ENCODE data around the gene CIB4.

CIB4 gene

GRCh38 chr2:26653207-26654060 is 12.3 kb upstream of the CIB4 start:
- DNase-seq, result no peak
- in situ Hi-C loops (cut with HindIII; ENCODE audit: low pct_ligation_motif_present, low sequenced_read_pairs), result no loop called here
- Histone ChIP-seq H3K4me3 (ENCODE audit: low read depth, low read length) (no peak overlapping the region), H3K36me3 (replicated peaks) (no peaks in the 10 kb centered on the region), H3K27me3 (replicated peaks) (peaks cover 5% of the 10 kb centered on the region), H3K27ac (no peak overlapping the region)
- TF ChIP-seq CTCF (IDR thresholded peaks at IDR 0.05; ENCODE audit: low read depth, low read length, missing control alignments), result no peak

- Histone ChIP-seq H3K36me3 (replicated peaks) (no peaks in the 10 kb centered on the region), H3K27me3 (replicated peaks) (peaks cover 5% of the 10 kb centered on the region), H3K27ac (no peak overlapping the region), H3K4me3 (ENCODE audit: low read depth, low read length) (no peak overlapping the region)
- DNase-seq, result no peak
- in situ Hi-C loops (cut with HindIII; ENCODE audit: low pct_ligation_motif_present, low sequenced_read_pairs), result no loop called here
- TF ChIP-seq CTCF (IDR thresholded peaks at IDR 0.05; ENCODE audit: low read depth, low read length, missing control alignments), result no peak
Observed at GRCh38 chr2:26652361-26653041, 11.3 kb upstream of the CIB4 start.

- in situ Hi-C loops (cut with HindIII; ENCODE audit: low pct_ligation_motif_present, low sequenced_read_pairs), result no loop called here
- no peak for TF ChIP-seq CTCF (IDR thresholded peaks at IDR 0.05; ENCODE audit: low read depth, low read length, missing control alignments)
- peaks cover 5% of the 10 kb centered on the region for H3K27me3 ChIP-seq (replicated peaks)
Observed at GRCh38 chr2:26651799-26652198, 10.6 kb upstream of the CIB4 start.

GRCh38 chr2:26651470-26651771 is 10.3 kb upstream of the CIB4 start:
- TF ChIP-seq CTCF (IDR thresholded peaks at IDR 0.05; ENCODE audit: low read depth, low read length, missing control alignments), result no peak
- Histone ChIP-seq H3K36me3 (replicated peaks) (no peaks in the 10 kb centered on the region), H3K4me3 (ENCODE audit: low read depth, low read length) (no peak overlapping the region), H3K27me3 (replicated peaks) (peaks cover 6% of the 10 kb centered on the region), H3K27ac (no peak overlapping the region)
- in situ Hi-C loops (cut with HindIII; ENCODE audit: low pct_ligation_motif_present, low sequenced_read_pairs), result no loop called here
- no peak for DNase-seq

More at GRCh38 chr2:26651799-26652198, 10.6 kb upstream of the CIB4 start:
- Histone ChIP-seq H3K27ac (no peak overlapping the region), H3K36me3 (replicated peaks) (no peaks in the 10 kb centered on the region), H3K4me3 (ENCODE audit: low read depth, low read length) (no peak overlapping the region)
- DNase-seq, result no peak

GRCh38 chr2:26650713-26651469 is 9.7 kb upstream of the CIB4 start:
- DNase-seq, result no peak
- Histone ChIP-seq H3K36me3 (replicated peaks) (no peaks in the 10 kb centered on the region), H3K27ac (no peak overlapping the region), H3K4me3 (ENCODE audit: low read depth, low read length) (no peak overlapping the region), H3K27me3 (replicated peaks) (peaks cover 9% of the 10 kb centered on the region)
- TF ChIP-seq CTCF (IDR thresholded peaks at IDR 0.05; ENCODE audit: low read depth, low read length, missing control alignments), result no peak
- in situ Hi-C loops (cut with HindIII; ENCODE audit: low pct_ligation_motif_present, low sequenced_read_pairs), result no loop called here
